Suprapubic skin (tissue), 3 donors: ENCODE results near the gene UBA1.

Source experiments
- EP300 ChIP-seq: sonication (generic); formaldehyde crosslinking; IDR thresholded peaks from one replicate; pipeline ENCODE4 v1.6.1; 2017; ENCODE audit warnings: antibody characterized with exemption
- POLR2A ChIP-seq, 2 donors: fragments of 450-650 bp; IDR thresholded peaks; one replicate each; pipeline ENCODE4 v1.6.1; 2017; ENCODE audit warnings: antibody characterized with exemption in 2 of 2, mild to moderate bottlenecking in 2 of 2, moderate library complexity in 2 of 2
- TF ChIP-seq, protein P1 (sequence below), 2 donors: fragments of 200-600 bp in 1 of 2; fragments of 450-650 bp in 1 of 2; sonication (generic) in 1 of 2; IDR thresholded peaks; one replicate each; pipeline ENCODE4 v1.5.1; 2016 to 2019; ENCODE audit warnings: antibody characterized with exemption in 2 of 2, mild to moderate bottlenecking in 1 of 2, moderate library complexity in 1 of 2

- TF ChIP-seq POLR2A (IDR thresholded peaks at IDR 0.05) (no peak), EP300 (no peak)
- TF ChIP-seq, protein P1, sequence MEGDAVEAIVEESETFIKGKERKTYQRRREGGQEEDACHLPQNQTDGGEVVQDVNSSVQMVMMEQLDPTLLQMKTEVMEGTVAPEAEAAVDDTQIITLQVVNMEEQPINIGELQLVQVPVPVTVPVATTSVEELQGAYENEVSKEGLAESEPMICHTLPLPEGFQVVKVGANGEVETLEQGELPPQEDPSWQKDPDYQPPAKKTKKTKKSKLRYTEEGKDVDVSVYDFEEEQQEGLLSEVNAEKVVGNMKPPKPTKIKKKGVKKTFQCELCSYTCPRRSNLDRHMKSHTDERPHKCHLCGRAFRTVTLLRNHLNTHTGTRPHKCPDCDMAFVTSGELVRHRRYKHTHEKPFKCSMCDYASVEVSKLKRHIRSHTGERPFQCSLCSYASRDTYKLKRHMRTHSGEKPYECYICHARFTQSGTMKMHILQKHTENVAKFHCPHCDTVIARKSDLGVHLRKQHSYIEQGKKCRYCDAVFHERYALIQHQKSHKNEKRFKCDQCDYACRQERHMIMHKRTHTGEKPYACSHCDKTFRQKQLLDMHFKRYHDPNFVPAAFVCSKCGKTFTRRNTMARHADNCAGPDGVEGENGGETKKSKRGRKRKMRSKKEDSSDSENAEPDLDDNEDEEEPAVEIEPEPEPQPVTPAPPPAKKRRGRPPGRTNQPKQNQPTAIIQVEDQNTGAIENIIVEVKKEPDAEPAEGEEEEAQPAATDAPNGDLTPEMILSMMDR (IDR thresholded peaks at IDR 0.05) = no peak
Observed at GRCh38 chrX:47176101-47176740, 17.4 kb upstream of the UBA1 start.
